HK-2 (cell line): ENCODE data around the gene GALNT17.

ENCODE experiments used
- DNase-seq: peaks from one replicate; pipeline ENCODE4 v3.0.0-alpha.2; 2018; ENCODE audit not compliant: unreplicated experiment

The GALNT17 gene

DNA sequence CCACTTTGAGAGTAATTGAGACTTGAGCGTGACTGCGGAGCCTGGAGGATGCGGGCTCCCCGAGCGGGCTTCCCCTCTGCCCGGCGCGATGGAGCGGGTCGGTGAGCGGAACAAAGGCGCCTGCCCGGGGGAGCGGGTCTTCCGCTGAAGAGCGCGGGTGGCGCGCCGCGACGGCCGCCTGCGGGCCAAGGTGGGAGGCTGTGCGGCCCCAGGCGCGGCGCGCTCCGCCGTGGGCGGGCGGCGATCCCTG, at the start of gene GALNT17:
Gene GALNT17, plus strand, starts transcription at position 18 of the 250 bp plus-strand sequence.
- no peak for DNase-seq

DNA sequence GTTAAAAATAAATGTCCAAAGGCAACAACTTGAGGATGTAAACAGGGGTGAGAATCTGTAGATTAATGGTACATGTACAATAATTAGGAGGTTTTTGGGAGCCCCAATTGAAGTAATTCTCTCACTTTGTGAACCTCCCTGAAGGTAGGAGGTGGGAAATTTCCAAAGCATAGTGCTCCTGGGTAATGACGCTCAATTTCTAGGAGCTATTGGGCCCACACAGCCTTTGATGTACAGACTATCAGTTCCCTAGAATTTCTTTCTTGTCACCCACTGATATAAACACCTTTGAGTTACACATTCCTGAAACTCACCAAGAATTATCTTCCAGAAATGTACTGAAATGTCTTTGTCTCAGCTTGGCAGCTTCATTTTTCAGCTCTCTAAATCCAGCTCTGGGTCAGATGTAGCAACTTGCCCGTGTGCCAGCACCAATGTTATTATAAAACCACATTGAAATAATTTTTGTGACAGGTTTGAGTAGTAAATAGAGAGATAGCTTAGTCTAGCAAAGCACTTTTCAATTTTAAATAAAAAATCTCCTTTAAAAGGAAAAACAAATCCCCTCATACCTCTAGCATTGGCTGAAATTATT, 36.6 kb upstream of the GALNT17 start:
- DNase-seq = no peak

DNA sequence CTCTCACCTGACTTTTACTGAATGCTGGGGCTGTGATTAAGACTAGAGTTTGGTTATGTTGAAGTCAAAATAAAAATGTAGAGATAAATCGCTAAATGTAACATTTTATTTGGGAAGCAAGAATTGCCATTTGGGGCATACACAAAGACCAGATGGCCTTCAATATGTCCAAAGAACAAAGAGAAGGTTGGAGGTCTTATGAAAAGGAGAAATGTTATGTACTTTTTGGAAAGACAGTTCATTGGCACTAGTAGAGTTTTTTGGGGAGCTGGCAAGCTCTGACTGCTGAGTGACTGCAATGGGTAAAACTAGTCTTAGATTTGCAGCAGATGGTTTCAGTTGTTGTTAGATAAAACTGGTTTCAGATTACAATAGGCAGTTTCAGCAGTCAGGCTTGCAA, 35.6 kb upstream of the GALNT17 start:
- no peak for DNase-seq

DNA sequence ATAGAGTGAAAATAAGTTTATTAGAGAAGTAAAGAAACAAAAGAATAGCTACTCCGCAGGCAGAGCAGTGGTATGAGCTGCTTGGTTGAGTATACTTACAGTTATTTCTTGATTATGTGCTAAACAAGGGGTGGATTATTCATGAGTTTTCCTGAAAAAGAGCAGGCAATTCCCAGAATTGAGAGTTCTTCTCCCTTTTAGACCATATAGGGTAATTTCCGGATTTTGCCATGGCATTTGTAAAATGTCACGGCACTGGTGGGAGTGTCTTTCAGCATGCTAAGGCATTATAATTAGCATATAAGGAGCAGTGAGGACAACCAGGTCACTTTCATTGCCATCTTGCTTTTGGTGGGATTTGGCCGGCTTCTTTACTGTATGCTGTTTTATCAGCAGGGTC, 25.7 kb upstream of the GALNT17 start:
- DNase-seq = no peak

DNA sequence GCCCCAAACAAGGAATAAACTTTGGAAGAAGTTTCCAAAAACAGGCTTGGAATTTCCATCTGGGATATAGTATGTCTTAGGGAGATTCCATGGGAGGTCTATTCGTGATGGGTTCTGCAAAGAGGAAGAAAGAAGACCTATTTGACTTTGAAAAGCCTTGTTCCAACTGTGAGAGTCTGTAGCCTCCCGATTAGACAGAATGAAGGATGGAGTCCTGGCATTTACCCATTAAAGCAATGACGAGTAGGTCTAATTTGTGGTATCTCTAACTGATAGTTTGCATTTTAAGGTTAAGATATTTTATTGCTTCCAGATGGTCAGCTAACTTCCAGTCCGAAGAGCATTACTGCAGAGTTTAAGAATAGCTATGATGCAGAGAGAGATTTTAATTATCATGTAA, 19.5 kb upstream of the GALNT17 start:
- no peak for DNase-seq

DNA sequence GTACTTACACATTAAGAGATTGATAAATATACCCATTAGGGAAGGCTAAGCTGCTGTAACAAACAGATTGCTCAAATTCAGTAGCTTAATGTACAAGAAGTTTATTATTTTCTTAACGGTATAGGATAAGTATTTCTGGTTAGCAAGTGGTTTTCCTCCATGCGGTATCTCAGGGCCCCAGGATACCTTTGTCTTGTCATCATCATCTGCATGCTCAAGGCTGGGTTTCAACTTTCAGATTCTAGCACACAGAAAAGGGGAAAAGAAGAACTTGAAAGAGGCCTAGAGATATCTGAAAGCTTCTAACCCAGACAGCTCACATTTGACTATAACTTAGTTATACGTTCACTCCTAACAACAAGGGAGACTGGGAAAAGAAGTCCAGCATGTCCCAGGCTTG, 11.8 kb upstream of the GALNT17 start:
- DNase-seq = no peak

DNA sequence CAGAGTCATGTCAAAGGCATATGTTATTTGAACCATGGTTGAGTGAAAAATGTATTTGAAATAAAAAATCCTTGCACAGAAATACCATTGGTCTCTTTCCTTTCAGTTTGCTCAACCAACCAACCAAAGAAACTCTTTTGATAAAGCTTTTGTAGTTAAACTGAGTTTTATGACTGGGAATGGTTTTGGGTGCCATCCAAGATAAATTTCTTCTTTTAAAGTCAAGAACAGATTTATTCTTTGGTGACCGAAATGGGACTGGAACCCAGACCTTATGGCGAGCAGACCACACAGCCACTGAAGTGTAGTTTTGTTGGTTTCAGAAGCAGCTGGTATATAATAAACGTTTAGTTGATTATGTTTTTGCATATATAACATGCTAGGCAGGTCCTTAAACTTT, 2.8 kb upstream of the GALNT17 start:
- DNase-seq = no peak

DNA sequence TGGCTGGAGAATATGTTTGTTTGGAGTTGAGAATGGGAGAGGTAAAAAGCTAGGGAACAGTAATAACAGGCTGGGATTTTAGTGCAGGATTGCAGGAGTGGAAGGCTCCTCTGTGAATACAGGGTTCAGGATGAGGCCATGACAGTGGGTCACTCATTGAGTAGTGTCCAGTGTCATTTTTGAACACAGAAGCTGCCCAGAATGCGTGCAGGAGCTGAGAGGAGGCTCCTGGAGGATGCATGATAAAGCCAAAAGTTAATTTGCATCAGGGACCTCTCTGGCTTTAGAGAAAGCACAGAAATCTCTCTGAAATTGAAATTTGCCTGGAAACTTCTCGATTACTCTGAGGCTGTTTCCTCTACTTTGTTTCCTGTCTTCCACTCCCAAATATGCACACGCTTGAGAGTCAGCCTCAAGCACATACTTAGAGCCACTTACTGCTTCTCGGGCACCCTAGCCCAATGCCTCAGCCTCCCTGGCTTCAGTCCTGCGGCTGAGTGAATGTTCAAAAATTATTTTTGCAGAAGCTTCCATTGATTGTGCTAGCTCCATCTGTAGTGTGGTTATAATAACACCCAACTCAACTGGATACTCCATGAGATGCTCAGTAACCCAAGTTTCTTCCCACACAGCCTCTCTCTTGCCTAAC, 1.8 kb upstream of the GALNT17 start:
- no peak for DNase-seq

DNA sequence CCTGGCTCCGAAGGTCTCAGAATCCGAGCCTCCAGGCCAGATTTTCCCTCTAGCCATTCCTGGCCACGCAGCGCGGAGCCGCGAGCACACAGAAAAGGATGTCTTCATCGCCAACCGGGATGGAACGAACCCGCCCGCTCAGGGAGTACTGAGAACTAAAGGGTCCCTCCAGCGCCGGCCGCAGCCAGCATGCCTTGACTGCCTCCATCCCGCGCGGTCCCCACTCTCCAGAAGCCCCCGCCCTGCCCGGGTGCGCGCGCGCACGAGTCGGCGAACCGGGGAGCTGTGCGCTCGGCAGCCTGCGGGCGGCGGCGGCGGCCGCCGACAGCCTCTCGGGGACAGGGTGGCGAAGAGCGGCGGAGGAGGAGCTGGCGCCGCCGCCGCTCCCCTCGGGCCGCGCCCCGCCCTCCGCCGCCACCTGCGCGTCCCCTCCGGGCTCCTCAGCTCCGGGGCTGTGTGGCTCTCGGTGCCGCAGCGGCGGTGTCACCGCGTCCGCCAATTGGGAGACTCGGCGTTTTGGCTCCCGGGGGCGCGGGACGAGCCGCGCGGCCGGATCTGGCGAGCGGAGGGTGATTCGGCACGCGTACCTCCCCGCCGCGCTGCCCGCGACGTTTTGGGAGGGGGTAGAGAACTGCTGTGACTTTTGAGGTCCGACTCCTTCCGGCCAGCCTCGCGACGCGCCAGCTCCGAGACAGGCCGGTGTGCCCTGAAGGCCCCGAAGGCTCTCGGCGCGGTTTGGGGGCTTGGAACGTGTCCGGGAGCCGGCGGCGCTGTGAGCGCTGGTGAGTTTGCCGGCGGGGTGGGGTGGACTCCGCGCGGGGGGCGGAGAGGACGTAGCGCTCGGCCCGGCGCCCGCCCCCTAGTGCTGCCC, 453 bp upstream of the GALNT17 start:
- no peak for DNase-seq

DNA sequence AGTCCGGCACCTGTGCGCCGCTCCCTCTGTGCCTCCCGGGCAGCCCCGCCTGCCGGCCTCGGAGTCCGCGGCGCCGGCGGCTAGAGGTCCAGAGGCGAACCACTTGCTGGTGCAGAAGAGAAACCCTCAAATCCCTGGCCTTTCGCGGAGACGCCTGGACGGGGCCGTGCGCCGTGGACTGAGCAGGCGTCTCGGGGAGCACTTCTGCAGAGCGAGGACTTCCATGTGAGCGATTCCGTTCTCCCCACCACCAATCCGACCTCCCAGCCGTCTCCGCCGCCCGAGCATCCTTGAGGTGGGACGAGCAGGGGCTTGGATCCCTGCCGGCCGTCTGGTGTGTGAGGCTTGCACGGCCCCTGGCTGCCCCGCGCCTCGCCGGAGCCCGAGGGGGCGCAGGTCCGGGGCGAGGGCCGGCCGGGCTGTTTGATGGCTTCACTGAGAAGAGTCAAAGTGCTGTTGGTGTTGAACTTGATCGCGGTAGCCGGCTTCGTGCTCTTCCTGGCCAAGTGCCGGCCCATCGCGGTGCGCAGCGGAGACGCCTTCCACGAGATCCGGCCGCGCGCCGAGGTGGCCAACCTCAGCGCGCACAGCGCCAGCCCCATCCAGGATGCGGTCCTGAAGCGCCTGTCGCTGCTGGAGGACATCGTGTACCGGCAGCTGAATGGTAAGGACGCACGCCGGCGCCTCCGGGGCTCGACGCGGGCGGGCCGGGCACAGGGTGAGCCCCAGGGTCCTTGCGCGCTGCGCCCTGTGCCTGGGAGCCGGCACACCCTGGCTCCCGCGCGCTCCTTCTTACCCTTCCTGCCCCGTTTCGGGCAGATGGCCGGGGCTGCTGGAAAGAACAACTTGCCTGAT, 660 bp downstream of the GALNT17 start:
- DNase-seq = no peak

DNA sequence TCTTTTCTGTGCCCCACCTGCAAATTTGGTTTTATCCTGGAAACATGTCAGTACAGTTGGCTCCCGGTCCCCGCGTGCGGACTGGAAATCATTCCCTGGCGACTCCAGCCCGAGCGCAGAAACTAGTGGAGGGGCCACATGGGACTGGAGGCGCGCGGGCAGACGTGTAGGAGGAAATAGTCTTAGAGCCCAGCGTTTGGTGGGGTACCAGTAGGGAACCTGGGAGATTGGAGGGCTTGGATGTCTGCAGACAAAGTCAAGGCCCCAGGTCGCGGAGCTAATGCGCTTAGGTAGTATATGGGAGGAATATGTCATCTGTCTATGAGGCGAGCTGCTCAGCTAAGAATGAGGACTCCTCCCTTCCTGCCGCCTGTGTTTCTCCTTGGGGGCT, 1.3 kb downstream of the GALNT17 start:
- no peak for DNase-seq

DNA sequence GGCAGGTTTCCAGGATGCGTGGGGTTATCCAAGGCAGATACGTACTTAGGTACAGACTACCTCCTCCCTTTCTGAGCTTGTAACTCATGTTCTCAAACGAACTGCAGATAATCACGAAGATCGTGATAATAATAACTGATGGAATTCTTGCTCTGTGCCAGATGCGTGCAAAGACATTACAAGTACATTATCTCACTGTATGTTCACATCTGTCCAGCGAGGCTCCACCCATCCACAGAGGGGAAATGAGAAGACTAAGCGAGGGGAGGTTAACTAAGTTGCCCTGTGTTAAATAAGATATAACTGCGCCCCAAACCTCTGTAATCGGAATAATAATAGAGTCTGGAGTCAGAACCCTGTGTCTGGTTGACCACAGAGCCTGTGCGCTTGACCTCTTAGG, 1.9 kb downstream of the GALNT17 start:
- no peak for DNase-seq

DNA sequence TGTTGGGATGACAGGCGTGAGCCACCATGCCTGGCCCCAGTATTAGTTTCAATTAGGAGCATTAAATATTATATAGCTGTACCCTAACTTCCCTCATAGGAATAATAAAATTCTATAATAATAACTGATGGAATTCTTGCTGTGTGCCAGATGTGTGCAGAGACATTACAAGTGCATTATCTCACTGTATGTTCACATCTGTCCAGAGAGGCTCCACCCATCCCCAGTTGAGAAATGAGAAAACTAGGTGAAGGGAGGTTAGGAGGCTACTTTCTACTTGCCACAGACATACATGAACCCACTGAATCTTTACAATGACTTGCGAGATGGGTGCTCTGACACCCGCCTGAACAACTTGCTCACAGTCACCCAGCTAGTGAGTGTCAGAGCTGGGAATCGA, 3.2 kb downstream of the GALNT17 start:
- no peak for DNase-seq

DNA sequence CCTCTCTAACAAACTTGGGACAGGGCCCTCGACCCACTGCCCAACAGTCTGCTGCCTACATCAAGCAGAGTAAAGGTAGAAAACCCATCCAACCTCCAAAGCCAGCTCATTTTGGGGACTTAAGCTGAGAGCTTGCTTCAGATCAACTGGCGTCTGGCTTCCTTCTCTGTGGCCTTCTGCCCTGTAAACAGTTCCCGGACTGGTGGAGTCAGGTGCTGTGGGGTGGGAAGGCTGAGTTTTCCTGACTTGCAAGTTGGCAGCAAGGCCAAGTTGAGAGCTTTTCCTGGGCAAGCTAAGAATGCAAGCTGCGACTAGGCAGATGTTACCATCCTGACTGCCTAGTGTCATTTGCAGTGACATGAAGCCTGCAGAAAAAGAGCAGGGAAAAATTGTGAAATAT, 3.7 kb downstream of the GALNT17 start:
- DNase-seq = no peak

DNA sequence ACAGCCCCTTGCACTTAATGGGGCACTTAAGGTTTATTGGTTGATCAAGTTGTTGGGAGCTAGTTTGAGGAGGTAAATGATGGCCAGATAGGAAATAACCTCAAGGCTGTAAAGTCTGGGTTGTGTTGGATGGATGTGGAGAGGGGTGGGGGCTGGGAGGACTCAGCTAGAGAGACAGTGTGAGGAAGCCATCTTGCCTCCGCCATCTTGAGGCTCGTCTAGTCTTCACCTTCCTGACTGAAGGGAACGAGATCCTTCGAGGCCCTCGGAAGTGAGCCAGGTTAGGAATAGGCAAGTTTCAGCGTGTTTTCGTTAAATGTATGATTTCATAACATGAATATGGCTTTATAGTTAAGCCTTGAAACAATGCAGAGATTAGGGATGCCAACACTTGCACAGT, 5.5 kb downstream of the GALNT17 start:
- no peak for DNase-seq

DNA sequence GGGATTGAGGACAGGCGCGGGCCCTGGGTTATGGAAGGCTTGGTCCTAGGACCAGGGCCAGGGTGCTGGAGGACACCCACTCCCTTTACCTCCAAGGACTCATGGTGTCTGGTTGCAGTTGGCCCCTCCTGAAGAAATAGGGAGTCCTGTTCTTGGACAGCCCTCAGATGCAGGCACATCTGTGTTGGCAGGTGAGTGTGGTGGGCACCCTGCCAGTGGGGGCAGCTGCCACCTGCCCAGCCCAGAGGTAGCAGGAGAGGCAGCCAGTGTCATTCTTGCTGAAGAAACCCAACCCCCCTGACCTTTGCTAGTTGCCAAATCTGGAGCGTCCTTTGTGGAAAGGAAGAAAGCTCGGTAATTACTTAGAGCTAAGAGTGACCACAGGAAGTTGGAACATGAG, 8.3 kb downstream of the GALNT17 start:
- DNase-seq = no peak

DNA sequence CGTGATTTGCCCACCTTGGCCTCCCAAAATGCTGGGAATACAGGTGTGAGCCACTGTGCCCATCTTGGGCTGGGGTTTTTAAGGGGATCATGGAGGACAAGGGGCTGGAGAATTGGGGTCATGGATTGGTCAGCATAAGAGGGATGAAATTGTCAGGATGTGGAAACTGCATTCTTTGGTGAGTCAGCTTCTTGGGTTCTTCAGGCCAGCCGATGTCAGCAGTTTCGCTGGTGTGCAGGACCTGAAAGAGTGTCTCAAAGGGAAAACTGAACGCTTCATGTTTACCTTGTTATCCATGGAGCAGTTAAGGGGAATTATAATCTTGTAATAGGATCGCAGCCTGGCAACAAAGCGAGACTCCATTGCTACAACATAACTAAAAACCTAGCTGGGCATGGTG, 13.0 kb downstream of the GALNT17 start:
- no peak for DNase-seq

DNA sequence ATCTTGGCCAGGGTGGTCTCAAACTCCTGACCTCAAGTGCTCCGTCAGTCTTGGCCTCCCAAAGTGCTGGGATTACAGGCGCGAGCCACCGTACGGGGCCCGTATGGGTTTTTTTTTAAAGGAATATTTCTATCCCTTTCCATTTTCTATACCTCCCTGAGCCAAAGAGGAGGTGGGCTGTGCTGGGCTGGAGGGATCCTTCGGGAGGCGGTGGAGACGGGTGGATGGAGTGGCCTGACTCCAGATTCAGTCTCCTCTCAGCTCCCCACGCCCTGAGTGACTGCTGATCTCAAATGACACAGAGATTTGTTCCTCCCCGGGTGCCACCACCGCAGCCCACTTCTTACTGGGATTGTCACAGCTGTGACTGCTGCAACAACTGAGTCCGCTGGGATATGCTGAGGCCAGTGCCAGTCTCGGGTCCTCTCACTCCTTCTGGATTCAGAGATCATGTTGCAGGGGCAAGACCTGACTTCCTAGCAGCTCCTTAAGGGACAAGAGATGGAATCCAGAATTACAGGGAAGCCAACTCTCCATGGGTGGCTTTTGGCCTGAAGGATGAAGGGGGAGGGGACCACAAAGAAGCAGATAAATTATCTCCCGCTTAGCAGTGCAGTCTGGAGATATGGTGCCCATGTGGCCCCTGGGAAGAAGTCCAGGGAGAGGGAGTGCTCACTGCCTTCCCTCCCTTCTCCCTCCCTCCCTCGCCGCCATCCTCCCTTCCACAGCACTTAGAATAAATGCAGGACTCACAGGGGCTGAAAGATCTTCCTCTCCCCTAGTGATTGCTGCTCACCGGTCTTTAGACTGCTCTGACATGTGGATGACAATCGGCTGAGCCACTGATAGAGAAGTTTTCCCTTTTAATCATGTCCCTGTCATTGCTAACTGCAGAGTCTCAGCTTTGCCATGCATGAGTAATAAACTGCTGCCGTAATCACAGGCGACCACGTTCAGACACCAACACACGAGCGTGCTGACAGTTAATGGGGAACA, 14.3 kb downstream of the GALNT17 start:
- no peak for DNase-seq

DNA sequence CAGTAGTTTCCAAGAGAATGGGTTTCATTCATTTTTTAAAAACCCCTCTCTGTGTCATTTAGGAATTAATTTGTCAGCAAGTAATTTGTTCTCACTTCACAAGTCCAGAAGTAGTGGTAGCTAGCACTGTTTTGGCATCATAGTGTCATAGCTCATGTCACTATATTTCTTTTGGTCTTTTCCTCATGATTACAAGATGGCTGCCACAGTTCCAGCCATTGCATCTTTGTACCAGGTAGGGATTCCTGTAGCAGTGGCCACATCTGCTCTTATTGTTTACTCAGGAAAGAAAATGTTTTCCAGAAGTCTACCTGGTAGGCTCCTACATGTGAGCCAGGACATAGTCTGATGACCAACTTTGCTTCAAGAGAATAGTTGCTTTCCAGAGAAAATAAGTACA, 16.2 kb downstream of the GALNT17 start:
- no peak for DNase-seq

DNA sequence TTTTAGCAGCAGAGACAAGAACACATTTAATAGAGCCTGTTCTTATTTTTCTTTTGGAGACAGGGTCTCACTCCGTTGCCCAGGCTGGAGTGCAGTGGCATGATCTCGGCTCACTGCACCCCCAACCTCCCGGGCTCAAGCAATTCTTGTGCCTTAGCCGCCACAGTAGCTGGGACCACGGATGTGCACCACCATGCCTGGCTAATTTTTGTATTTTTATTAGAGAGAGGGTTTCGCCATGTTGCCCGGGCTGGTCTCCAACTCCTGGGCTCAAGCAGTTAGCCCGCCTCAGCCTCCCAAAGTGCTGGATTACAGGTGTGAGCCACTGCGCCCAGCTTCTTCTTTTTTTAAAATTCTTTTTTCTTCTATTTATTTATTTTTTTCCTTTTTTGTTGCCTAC, 23.3 kb downstream of the GALNT17 start:
- no peak for DNase-seq

DNA sequence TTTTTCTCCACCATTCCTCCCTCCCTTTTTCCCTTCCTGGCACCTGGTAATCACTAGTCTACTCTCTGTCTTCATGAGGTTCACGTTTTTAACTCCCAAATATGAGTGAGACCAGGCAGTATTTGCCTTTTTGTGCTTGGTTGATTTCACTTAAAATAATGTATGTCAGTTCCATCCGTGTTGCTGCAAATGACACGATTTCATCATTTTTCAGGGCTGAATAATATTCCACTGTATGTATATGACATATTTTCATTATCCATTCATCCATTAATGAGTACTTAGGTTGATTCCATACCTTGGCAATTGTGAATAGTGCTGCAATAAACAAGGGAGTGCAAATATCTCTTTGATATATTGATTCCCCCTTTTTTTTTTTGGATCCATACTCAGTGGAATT, 25.8 kb downstream of the GALNT17 start:
- no peak for DNase-seq
